K562 (cell line): ENCODE results near the gene CAMSAP2. TPM values are rescaled to one million over a fixed set of nuclear protein-coding genes. Genes with fewer than 3 reads are reported as not detected.
A peak's percentile ranks its signal among the peaks of the same experiment; 100 is the strongest.

Experiments used
- COPS2 ChIP-seq: fragments of 450-650 bp; conservative IDR thresholded peaks from 2 replicates; pipeline ENCODE4 v1.6.1; 2016; ENCODE audit warnings: mild to moderate bottlenecking, moderate library complexity
- DMBX1 ChIP-seq: fragments of 250-450 bp; sonication (Bioruptor Pico); IDR thresholded peaks from 2 replicates; pipeline ENCODE4 v1.8.0; 2022; ENCODE audit warnings: inconsistent platforms, mild to moderate bottlenecking, moderate library complexity, borderline replicate concordance
- E2F4 ChIP-seq: sonication (generic); formaldehyde crosslinking; IDR thresholded peaks from 2 replicates; pipeline ENCODE4 v1.8.0; 2022; ENCODE audit warnings: mild to moderate bottlenecking, low read depth, missing genetic modification reagents
- GTF2F1 ChIP-seq: IDR thresholded peaks from 2 replicates; pipeline ENCODE4 v1.6.1; 2011; ENCODE audit warnings: low read depth, low read length, improper control_type of control experiment
- HLTF ChIP-seq: fragments of 450-650 bp; IDR thresholded peaks from 2 replicates; pipeline ENCODE4 v1.6.1; 2016
- ID3 ChIP-seq, 2 experiments: fragments of 250-450 bp in 1 of 2; fragments of 450-650 bp in 1 of 2; sonication (Bioruptor Pico) in 1 of 2; IDR thresholded peaks; 2 replicates each; pipeline versions ENCODE4 v1.6.1 to v1.8.0; 2016 to 2021; ENCODE audit warnings: mild to moderate bottlenecking in 2 of 2, moderate library complexity in 2 of 2, missing compliant biosample characterization in 1 of 2, missing genetic modification characterization in 1 of 2
- NR0B1 ChIP-seq: fragments of 450-650 bp; IDR thresholded peaks from one replicate; pipeline ENCODE4 v1.6.1; 2018; ENCODE audit warnings: mild to moderate bottlenecking, moderate library complexity; ENCODE audit not compliant: partially characterized antibody
- PCBP2 ChIP-seq: fragments of 200-400 bp; formaldehyde crosslinking; IDR thresholded peaks from 2 replicates; pipeline ENCODE4 v1.6.1; 2018; ENCODE audit warnings: low read length, low read depth, mild to moderate bottlenecking, moderate library complexity; ENCODE audit not compliant: poor library complexity, severe bottlenecking
- PRMT5 ChIP-seq: sonication (generic); formaldehyde crosslinking; IDR thresholded peaks from 2 replicates; pipeline ENCODE4 v1.5.0; 2020; ENCODE audit warnings: missing genetic modification reagents
- RERE ChIP-seq: sonication (generic); formaldehyde crosslinking; IDR thresholded peaks from 2 replicates; pipeline ENCODE4 v1.8.0; 2023; ENCODE audit warnings: missing genetic modification reagents, mild to moderate bottlenecking, borderline replicate concordance
- TAF15 ChIP-seq: fragments of 200-400 bp; formaldehyde crosslinking; IDR thresholded peaks from 2 replicates; pipeline ENCODE4 v1.6.1; 2017; ENCODE audit warnings: mild to moderate bottlenecking, low read depth, low read length, moderate library complexity
- TEAD1 ChIP-seq, 2 experiments: fragments of 450-650 bp in 1 of 2; sonication (generic) in 1 of 2; formaldehyde crosslinking; IDR thresholded peaks; 2 replicates each; pipeline versions ENCODE4 v1.4.0 to v1.8.0; 2020 to 2022; ENCODE audit warnings: mild to moderate bottlenecking in 2 of 2, missing genetic modification reagents in 1 of 2
- TSC22D4 ChIP-seq: fragments of 450-650 bp; IDR thresholded peaks from 2 replicates; pipeline ENCODE4 v1.6.1; 2016; ENCODE audit warnings: missing genetic modification characterization, missing biosample characterization, control low read depth
- ZBTB26 ChIP-seq: fragments of 450-650 bp; formaldehyde crosslinking; IDR thresholded peaks from 2 replicates; pipeline ENCODE4 v1.4.0; 2022; ENCODE audit warnings: missing genetic modification characterization
- ZNF274 ChIP-seq: IDR thresholded peaks from 2 replicates; pipeline ENCODE4 v1.6.1; 2011; ENCODE audit warnings: low read depth, mild to moderate bottlenecking, low read length, moderate library complexity, borderline replicate concordance
- ZNF57 ChIP-seq: fragments of 450-650 bp; formaldehyde crosslinking; IDR thresholded peaks from 2 replicates; pipeline ENCODE4 v1.4.0; 2020; ENCODE audit warnings: mild to moderate bottlenecking, moderate library complexity
- ZNF589 ChIP-seq: fragments of 200-800 bp; sonication (Bioruptor generic); IDR thresholded peaks from 2 replicates; pipeline ENCODE4 v1.6.1; 2016; ENCODE audit warnings: low read depth, missing genetic modification characterization, missing compliant biosample characterization
- polyA plus RNA-seq, 8 experiments: library from polyadenylated mRNA; depleted of rRNA in 4 of 8; stranded (reverse) in 5 of 8; unstranded in 3 of 8; fragments of >200 nt; fragmentation: Nextera tagmentation in 2 of 8; fragmentation: Illumina TruSeq in 1 of 8; extraction: Ambion mirVana in 2 of 8; extraction: Trizol in 1 of 8; gene quantifications; 2 replicates each; pipeline versions ENCODE4 v1.2.1 to v1.2.3, GENCODE V29; 2011 to 2014; ENCODE audit warnings: inconsistent platforms in 1 of 8, missing spikeins in 1 of 8
- total RNA-seq, 7 experiments: library from RNA; depleted of rRNA in 6 of 7; stranded (reverse); fragments of >200 nt in 6 of 7; fragmentation: Illumina TruSeq in 2 of 7; extraction: Trizol in 2 of 7; gene quantifications; 2 replicates each; pipeline versions ENCODE4 v1.2.1 to v1.2.3, GENCODE V29; 2011 to 2021; ENCODE audit warnings: low replicate concordance in 1 of 7

CAMSAP2 gene
- total and polyA plus RNA-seq, 9 of the 15 experiments (the other 6 are each of a cell fraction or from before 2014, with no cell fraction given) = 1.4 to 7.5 (median 2.7) TPM

GRCh38 chr1:200738949-200739651 is 407 bp downstream of the CAMSAP2 start (continued):
- TF ChIP-seq RERE (CRISPR knock-in tag) = no peak
- no peak for TF ChIP-seq TAF15
- no peak for TF ChIP-seq PRMT5 (CRISPR knock-in tag)
- TF ChIP-seq ZNF274 = no peak
- no peak for TF ChIP-seq TSC22D4 (tag)
- TF ChIP-seq COPS2 = no peak
- TF ChIP-seq HLTF = peak; percentile 55; the same call in 1 of the 2 replicates
- TF ChIP-seq ID3 (CRISPR knock-in tag; IDR thresholded peaks at IDR 0.05) = no peak
- no peak for TF ChIP-seq ID3 (tag; IDR thresholded peaks at IDR 0.05)
- no peak for TF ChIP-seq ZNF589 (CRISPR knock-in tag)
- TF ChIP-seq ZBTB26 (CRISPR knock-in tag) = no peak
- no peak for TF ChIP-seq PCBP2
- TF ChIP-seq GTF2F1 = no peak
- no peak for TF ChIP-seq ZNF57
- TF ChIP-seq DMBX1 (CRISPR knock-in tag) = no peak
- TF ChIP-seq E2F4 (CRISPR knock-in tag) = no peak
- TF ChIP-seq NR0B1 = no peak
- TF ChIP-seq TEAD1 (CRISPR knock-in tag; IDR thresholded peaks at IDR 0.05) = peak in 1 of 2 experiments; percentile 86; a peak in 2 of 4 replicates
